Adipocyte (in vitro differentiated cells): ENCODE data around the gene KRT32.
A peak's percentile ranks its signal among the peaks of the same experiment; 100 is the strongest.
"Not testable (repeated sequence)": the region's sequence is repeated elsewhere in the genome, so short reads cannot be mapped to it uniquely, and the experiment has no call there.

ENCODE experiments used
- DNase-seq: peaks from one replicate; pipeline ENCODE4 v3.0.0-alpha.2; 2015; ENCODE audit warnings: low read depth
- H3K27me3 ChIP-seq: replicated peaks from 2 replicates; pipeline ENCODE4 v1.7.0; 2013; ENCODE audit warnings: mild to moderate bottlenecking, low read length, moderate library complexity; ENCODE audit not compliant: control insufficient read depth, insufficient read depth
- H3K36me3 ChIP-seq: 2 replicates; pipeline ENCODE4 v1.7.0; 2013; ENCODE audit warnings: low read length, mild to moderate bottlenecking, moderate library complexity; ENCODE audit not compliant: control insufficient read depth, insufficient read depth, severe bottlenecking
- H3K4me1 ChIP-seq: 2 replicates; pipeline ENCODE4 v1.7.0; 2013; ENCODE audit warnings: mild to moderate bottlenecking, low read length, moderate library complexity; ENCODE audit not compliant: control insufficient read depth, insufficient read depth
- H3K4me3 ChIP-seq: 2 replicates; pipeline ENCODE4 v1.7.0; 2013; ENCODE audit warnings: mild to moderate bottlenecking, low read length, moderate library complexity
- H3K9ac ChIP-seq: 2 replicates; pipeline ENCODE4 v1.7.0; 2013; ENCODE audit warnings: mild to moderate bottlenecking, low read length, moderate library complexity
- H3K9me3 ChIP-seq: 2 replicates; pipeline ENCODE4 v1.7.0; 2013; ENCODE audit warnings: mild to moderate bottlenecking, low read length, moderate library complexity; ENCODE audit not compliant: control insufficient read depth

The KRT32 gene

GRCh38 chr17:41422586-41422985 is 44.6 kb downstream of the KRT32 start:
- not testable (repeated sequence) for H3K9me3 ChIP-seq, H3K36me3 ChIP-seq, DNase-seq, H3K4me1 ChIP-seq, H3K27me3 ChIP-seq, H3K9ac ChIP-seq, H3K4me3 ChIP-seq

DNA sequence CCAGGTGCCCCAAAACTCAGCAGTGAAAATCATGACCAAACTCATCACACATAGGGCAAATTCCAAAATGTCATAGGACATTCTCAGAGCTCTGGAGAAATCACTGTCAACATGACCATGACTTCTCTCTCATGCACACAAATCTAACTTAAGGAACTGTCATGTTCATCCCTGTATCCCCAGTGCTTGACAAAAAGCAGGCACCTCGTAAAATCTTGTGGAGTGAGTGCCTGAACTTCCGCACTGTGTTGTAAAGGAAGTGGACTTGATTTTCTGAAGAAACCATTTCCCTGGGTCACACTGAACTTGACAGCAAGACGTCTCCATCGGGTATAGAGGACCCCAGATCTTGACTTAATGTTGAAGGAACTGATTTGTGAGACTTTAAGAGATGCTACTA is 45.6 kb downstream of the KRT32 start:
- H3K9ac ChIP-seq, result no peak overlapping the region
- peaks cover 9% of the 10 kb centered on the region for H3K27me3 ChIP-seq
- no peaks in the 10 kb centered on the region for H3K36me3 ChIP-seq
- peaks cover 5% of the 10 kb centered on the region for H3K4me1 ChIP-seq
- no peak for DNase-seq
- H3K9me3 ChIP-seq, result no peaks in the 10 kb centered on the region
- no peak overlapping the region for H3K4me3 ChIP-seq

DNA sequence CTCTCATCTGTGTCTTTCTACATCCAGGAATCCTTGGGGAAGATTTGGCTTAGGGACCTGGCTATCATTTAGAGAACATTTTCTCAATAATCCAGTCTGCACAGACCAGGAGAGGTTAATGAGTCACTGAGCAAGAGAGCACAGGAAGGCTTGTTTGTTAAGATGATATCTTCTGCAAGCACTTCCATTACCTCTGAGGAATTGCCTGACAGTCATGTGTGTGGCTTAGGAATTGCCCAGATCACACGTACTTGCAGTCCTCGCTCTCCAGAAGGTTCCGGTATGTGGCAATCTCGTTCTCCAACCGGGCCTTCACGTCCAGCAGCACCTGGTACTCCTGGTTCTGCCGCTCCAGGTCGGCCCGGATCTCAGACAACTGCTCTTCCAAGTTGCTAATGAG is 46.1 kb downstream of the KRT32 start:
- H3K4me3 ChIP-seq, result no peak overlapping the region
- no peak overlapping the region for H3K9ac ChIP-seq
- no peaks in the 10 kb centered on the region for H3K9me3 ChIP-seq
- H3K36me3 ChIP-seq, result no peaks in the 10 kb centered on the region
- peak; percentile 27 for DNase-seq
- peaks cover 9% of the 10 kb centered on the region for H3K4me1 ChIP-seq
- peaks cover 9% of the 10 kb centered on the region for H3K27me3 ChIP-seq

GRCh38 chr17:41420134-41420533 is 47.1 kb downstream of the KRT32 start:
- H3K9ac ChIP-seq, result no peak overlapping the region
- peaks cover 9% of the 10 kb centered on the region for H3K27me3 ChIP-seq
- no peak overlapping the region for H3K4me3 ChIP-seq
- peak; percentile 30 for DNase-seq
- no peaks in the 10 kb centered on the region for H3K36me3 ChIP-seq
- no peaks in the 10 kb centered on the region for H3K9me3 ChIP-seq
- peaks cover 19% of the 10 kb centered on the region for H3K4me1 ChIP-seq

GRCh38 chr17:41419716-41420115 is 47.5 kb downstream of the KRT32 start:
- H3K9ac ChIP-seq, result no peak overlapping the region
- H3K36me3 ChIP-seq, result no peaks in the 10 kb centered on the region
- no peak overlapping the region for H3K4me3 ChIP-seq
- H3K9me3 ChIP-seq, result no peaks in the 10 kb centered on the region
- DNase-seq, result no peak
- peaks cover 9% of the 10 kb centered on the region for H3K27me3 ChIP-seq
- peaks cover 20% of the 10 kb centered on the region for H3K4me1 ChIP-seq

- no peaks in the 10 kb centered on the region for H3K9me3 ChIP-seq
- H3K36me3 ChIP-seq, result no peaks in the 10 kb centered on the region
- H3K4me1 ChIP-seq, result peaks cover 20% of the 10 kb centered on the region
- no peak overlapping the region for H3K9ac ChIP-seq
- no peak overlapping the region for H3K4me3 ChIP-seq
- no peaks in the 10 kb centered on the region for H3K27me3 ChIP-seq
- no peak for DNase-seq
Observed at GRCh38 chr17:41418116-41418860, 48.9 kb downstream of the KRT32 start.

DNA sequence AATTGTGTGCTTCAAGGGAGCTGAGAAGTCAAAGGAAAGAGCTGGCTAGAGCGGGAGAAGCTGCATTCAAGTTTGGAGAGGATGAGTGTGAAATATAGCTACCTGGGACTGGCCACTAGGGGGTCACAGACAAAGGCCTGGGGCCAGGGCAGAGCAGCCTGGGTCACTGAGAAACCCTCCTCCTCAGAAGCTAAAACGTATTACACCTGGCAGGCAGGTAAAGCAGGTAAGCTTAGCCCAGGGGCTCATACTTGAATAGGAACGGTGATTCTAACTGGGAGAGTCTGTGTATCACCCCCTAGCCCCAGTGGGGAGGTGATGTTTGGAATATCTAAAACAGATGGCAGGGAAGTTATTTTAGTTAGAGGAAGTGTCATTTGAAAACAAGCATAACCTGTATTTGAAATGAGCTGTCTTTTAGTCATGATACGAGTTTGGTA is 49.6 kb downstream of the KRT32 start:
- H3K9ac ChIP-seq, result no peak overlapping the region
- H3K36me3 ChIP-seq, result no peaks in the 10 kb centered on the region
- DNase-seq, result no peak
- H3K4me3 ChIP-seq, result no peak overlapping the region
- no peaks in the 10 kb centered on the region for H3K27me3 ChIP-seq
- H3K9me3 ChIP-seq, result no peaks in the 10 kb centered on the region
- peaks cover 20% of the 10 kb centered on the region for H3K4me1 ChIP-seq

GRCh38 chr17:41417127-41417526 is 50.1 kb downstream of the KRT32 start:
- H3K9ac ChIP-seq, result no peak overlapping the region
- no peaks in the 10 kb centered on the region for H3K9me3 ChIP-seq
- no peak for DNase-seq

GRCh38 chr17:41416479-41416878 is 50.7 kb downstream of the KRT32 start:
- Histone ChIP-seq H3K27me3 (no peaks in the 10 kb centered on the region), H3K9ac (no peak overlapping the region), H3K4me3 (no peak overlapping the region), H3K9me3 (no peaks in the 10 kb centered on the region), H3K36me3 (no peaks in the 10 kb centered on the region), H3K4me1 (peaks cover 20% of the 10 kb centered on the region)
- DNase-seq, result peak; percentile 25

More at GRCh38 chr17:41417127-41417526, 50.1 kb downstream of the KRT32 start:
- H3K4me1 ChIP-seq, result peaks cover 20% of the 10 kb centered on the region
- H3K4me3 ChIP-seq, result no peak overlapping the region
- H3K27me3 ChIP-seq, result no peaks in the 10 kb centered on the region
- no peaks in the 10 kb centered on the region for H3K36me3 ChIP-seq

DNA sequence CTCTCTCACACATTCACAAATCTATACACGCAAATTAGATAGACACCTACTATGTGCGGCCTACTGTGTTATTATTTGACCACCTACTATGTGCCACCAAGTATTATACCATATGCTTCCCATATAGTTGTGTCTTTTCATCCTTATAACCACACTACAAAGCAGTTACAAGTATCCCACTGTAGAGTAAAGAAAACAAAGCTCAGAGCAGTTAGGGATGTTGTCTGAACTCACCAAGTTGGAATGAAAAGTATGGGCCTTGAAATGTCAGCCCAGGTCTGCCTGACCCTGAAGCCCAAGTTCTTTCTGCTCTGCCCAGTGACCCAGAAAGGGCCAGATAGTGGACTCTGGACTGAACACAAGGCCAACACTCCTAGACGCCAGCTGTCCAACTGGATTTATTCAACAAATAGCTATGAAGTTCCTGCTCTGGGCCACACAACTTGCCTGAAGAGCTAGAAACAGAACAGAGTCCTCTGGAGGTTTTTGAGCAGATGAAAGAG is 51.3 kb downstream of the KRT32 start:
- Histone ChIP-seq H3K27me3 (no peaks in the 10 kb centered on the region), H3K9me3 (no peaks in the 10 kb centered on the region)
- peak; percentile 78 for DNase-seq

DNA sequence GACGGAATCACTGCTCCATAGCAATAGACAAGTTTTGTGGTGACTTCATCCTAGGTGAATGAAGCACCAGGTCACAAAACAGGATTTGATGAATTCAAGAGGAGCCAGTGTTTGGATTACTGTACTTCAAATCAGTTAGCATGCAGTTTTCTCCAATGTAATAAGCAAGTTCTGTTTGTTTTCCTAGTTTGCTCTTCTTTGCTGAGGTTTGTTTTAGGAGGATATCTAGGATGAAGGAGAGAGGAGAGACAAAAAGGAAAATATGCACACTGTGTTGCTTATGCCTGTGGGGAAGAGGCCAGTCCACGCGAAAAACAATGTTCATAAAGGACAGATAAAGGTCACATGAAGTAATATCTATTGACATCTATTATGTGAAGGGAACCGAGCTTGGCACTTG is 51.8 kb downstream of the KRT32 start:
- no peaks in the 10 kb centered on the region for H3K36me3 ChIP-seq
- no peak overlapping the region for H3K4me3 ChIP-seq
- no peaks in the 10 kb centered on the region for H3K27me3 ChIP-seq
- H3K4me1 ChIP-seq, result peaks cover 15% of the 10 kb centered on the region
- H3K9ac ChIP-seq, result no peak overlapping the region
- H3K9me3 ChIP-seq, result no peaks in the 10 kb centered on the region
- DNase-seq, result peak; percentile 24

More for the DNA sequence above, 51.3 kb downstream of the KRT32 start:
- H3K9ac ChIP-seq, result no peak overlapping the region
- no peaks in the 10 kb centered on the region for H3K36me3 ChIP-seq
- no peak overlapping the region for H3K4me3 ChIP-seq
- H3K4me1 ChIP-seq, result peaks cover 19% of the 10 kb centered on the region
